Activated T-cell treated with anti-CD3 and anti-CD28 coated beads, Interleukin-2, amount 50 U/mL, for 24 hours (primary cell): ENCODE results near the gene SRPRA.
"Not testable (repeated sequence)": the region's sequence is repeated elsewhere in the genome, so short reads cannot be mapped to it uniquely, and the experiment has no call there.

Source experiments
- DNase-seq: peaks from one replicate; pipeline ENCODE4 v3.0.0-alpha.2; 2020
- H3K27ac Mint-ChIP-seq: 2 replicates; pipeline ENCODE4 v1.8.0; 2020; ENCODE audit warnings: mild to moderate bottlenecking, mixed read lengths
- H3K27me3 Mint-ChIP-seq: 2 replicates; pipeline ENCODE4 v1.8.0; 2020; ENCODE audit warnings: mixed read lengths
- H3K36me3 Mint-ChIP-seq: 2 replicates; pipeline ENCODE4 v1.8.0; 2020; ENCODE audit warnings: low read depth, mixed read lengths
- H3K4me1 Mint-ChIP-seq: 2 replicates; pipeline ENCODE4 v1.8.0; 2020; ENCODE audit warnings: low read depth, mixed read lengths
- H3K4me3 Mint-ChIP-seq: 2 replicates; pipeline ENCODE4 v1.8.0; 2020; ENCODE audit warnings: mild to moderate bottlenecking, moderate library complexity, mixed read lengths
- H3K9me3 Mint-ChIP-seq: 2 replicates; pipeline ENCODE4 v1.8.0; 2020; ENCODE audit warnings: mixed read lengths

Gene SRPRA, protein sequence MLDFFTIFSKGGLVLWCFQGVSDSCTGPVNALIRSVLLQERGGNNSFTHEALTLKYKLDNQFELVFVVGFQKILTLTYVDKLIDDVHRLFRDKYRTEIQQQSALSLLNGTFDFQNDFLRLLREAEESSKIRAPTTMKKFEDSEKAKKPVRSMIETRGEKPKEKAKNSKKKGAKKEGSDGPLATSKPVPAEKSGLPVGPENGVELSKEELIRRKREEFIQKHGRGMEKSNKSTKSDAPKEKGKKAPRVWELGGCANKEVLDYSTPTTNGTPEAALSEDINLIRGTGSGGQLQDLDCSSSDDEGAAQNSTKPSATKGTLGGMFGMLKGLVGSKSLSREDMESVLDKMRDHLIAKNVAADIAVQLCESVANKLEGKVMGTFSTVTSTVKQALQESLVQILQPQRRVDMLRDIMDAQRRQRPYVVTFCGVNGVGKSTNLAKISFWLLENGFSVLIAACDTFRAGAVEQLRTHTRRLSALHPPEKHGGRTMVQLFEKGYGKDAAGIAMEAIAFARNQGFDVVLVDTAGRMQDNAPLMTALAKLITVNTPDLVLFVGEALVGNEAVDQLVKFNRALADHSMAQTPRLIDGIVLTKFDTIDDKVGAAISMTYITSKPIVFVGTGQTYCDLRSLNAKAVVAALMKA

DNA sequence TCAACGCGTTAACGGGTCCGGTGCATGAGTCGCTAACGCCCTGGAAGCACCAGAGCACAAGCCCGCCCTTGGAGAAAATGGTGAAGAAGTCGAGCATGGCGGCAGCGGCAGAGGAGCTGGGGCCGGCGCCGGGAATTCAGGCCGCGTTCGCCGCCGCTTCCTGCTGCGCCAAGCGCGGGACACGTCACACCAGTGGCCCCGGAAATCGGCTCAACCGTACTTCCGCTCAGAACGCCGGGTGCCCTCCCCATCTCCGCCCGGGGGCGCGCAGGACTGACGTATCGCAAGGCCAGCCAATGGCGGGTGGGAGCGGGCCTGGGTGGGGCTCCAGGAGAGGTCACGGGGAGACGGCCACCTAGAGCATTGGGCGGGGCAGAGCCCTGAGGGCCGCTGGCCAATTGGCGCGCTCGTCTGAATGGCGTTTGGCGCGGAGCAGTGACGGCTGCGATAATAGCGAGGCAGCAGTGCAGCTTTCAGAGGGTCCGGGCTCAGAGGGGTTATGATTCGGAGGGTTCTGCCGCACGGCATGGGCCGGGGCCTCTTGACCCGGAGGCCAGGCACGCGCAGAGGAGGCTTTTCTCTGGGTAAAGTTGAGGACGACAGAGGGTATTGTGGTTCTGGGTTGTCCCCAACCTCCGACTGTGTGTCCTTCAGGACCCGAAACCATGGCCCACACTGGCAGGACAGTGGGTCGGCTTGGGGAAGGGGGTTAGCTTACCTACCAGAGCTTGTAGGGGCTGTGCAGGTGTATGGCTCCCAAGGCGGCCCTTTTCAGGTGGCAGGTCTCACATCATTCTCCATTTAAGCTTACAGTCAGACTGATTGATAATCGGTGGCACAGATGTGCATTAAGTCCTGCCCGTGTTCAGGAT, at the start of gene SRPRA, which contains the start of gene FOXRED1:
Gene SRPRA, minus strand, starts transcription at position 188 of the 872 bp plus-strand sequence. Its CDS starts 91 bp downstream, at position 97.
Gene FOXRED1, plus strand, starts transcription at position 447 of the 872 bp plus-strand sequence. Its CDS starts 53 bp downstream, at position 500.
- peak; percentile 100 for DNase-seq
- Mint-ChIP-seq H3K27ac (peak within 1 kb of the TSS; percentile 96), H3K4me3 (peak within 1 kb of the TSS; percentile 97), H3K27me3 (no peaks in the 10 kb centered on the region), H3K4me1 (peaks cover 43% of the 10 kb centered on the region), H3K36me3 (peaks cover 91% of the 10 kb centered on the region), H3K9me3 (no peaks in the 10 kb centered on the region)

DNA sequence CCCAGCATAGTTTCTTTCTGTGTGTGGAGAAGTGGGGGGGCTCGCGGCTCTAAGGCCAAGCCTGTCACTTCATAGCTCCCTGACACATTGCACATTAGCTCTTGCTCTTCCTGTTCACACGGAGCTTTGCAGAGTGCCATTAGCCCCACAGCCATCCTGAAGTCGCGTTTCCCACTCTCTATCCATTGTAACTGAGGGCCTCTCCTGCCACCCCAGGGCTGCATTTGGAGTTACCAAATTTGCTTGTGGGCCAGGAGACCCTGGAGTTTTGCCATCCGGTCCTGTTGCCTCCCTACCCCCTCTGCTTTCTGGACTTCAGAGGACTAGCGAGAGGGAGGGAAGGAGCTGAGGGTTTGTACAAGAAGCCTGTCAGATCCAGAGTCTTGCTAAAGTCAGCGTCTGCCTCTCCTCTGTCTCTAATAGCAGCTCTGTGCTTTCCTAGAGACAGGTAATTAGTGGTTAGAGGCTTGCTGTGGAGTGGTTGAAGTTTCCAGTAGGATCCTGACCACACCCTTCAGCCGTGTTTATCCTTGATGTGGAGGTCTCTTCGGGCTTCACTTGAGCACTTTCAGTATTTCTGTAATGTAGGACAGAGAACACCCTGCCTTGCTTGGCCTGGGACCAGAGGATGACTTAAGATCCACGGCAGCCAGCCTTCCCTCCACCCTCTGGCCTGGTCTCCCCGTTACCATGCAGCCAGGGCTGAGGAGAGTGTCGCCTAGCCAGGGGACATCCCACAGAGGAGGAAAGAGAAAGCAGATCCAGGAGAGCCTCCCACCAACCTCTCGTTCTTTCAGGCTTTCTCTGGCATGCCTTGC, 49.3 kb upstream of the SRPRA start:
- H3K36me3 Mint-ChIP-seq: peaks cover 52% of the 10 kb centered on the region
- peak; percentile 48 for DNase-seq

DNA sequence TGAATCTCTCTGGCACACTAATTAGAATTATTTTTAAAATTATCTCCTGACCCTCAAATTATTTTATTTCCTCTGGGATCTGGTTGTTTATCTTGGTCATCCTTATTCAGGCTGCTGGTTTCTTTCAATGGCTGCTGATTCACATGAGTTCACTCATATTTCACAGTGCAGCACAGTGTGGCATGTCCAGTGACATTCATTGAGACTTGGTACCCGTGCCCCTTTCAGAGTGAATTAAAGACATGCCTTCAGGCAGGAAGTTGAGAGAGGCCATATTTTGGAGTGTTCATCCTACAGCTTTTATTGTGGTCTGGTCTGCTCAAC, 48.7 kb upstream of the SRPRA start:
- Mint-ChIP-seq H3K4me3 (peak overlapping the region; percentile 28), H3K9me3 (peaks cover 6% of the 10 kb centered on the region), H3K27me3 (no peaks in the 10 kb centered on the region), H3K4me1 (peaks cover 38% of the 10 kb centered on the region), H3K27ac (peak overlapping the region; percentile 91), H3K36me3 (peaks cover 57% of the 10 kb centered on the region)
- DNase-seq: no peak

More for the DNA sequence above, 49.3 kb upstream of the SRPRA start:
- peaks cover 38% of the 10 kb centered on the region for H3K4me1 Mint-ChIP-seq
- peak overlapping the region; percentile 28 for H3K4me3 Mint-ChIP-seq
- no peaks in the 10 kb centered on the region for H3K27me3 Mint-ChIP-seq
- H3K27ac Mint-ChIP-seq: peak overlapping the region; percentile 91
- H3K9me3 Mint-ChIP-seq: peaks cover 6% of the 10 kb centered on the region

DNA sequence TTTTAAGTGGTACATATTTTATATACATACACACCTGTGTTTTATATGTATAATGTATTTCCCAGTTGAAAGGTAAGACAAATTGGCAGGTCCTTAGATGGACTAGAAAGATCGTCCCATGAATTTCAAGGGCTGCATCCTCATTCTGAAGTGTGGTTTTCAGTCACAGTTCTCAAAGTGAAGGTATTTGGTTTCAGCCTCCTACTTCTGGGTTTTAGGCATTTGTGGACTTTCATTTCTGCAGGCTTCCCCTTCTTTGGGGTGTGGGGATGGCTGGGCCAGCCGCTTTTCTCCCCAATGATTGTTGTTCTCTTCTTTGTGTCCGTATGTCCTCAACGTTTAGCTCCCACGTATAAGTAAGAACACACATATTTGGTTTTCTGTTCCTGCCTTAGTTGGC, 45.1 kb upstream of the SRPRA start:
- peaks cover 40% of the 10 kb centered on the region for H3K4me1 Mint-ChIP-seq
- no peak overlapping the region for H3K4me3 Mint-ChIP-seq
- no peaks in the 10 kb centered on the region for H3K27me3 Mint-ChIP-seq
- no peak for DNase-seq
- peaks cover 6% of the 10 kb centered on the region for H3K9me3 Mint-ChIP-seq
- H3K27ac Mint-ChIP-seq: no peak overlapping the region
- H3K36me3 Mint-ChIP-seq: peaks cover 68% of the 10 kb centered on the region

DNA sequence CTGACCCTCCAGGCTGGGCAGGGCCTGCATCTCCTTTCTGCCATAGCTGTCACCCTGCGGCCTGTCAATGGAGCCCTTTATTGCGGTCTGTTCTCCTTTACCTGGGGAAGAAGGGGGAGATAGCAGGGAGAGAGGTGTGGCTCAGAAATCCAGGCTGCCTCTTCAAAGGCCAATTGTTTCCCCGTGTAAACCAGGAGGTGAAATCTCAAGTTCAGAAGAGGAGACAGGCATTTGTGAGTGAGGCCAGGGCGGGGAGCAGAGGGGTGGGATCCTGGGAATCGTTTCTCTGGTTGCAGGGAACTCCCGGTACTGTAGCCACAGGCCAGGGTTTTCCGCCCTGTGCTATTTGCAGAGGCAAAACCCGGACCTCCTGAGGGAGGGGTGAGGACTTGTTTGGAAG, 44.3 kb upstream of the SRPRA start:
- Mint-ChIP-seq H3K27me3 (no peaks in the 10 kb centered on the region), H3K36me3 (peaks cover 73% of the 10 kb centered on the region), H3K27ac (no peak overlapping the region), H3K4me1 (peaks cover 31% of the 10 kb centered on the region), H3K4me3 (no peak overlapping the region), H3K9me3 (peaks cover 6% of the 10 kb centered on the region)
- no peak for DNase-seq

DNA sequence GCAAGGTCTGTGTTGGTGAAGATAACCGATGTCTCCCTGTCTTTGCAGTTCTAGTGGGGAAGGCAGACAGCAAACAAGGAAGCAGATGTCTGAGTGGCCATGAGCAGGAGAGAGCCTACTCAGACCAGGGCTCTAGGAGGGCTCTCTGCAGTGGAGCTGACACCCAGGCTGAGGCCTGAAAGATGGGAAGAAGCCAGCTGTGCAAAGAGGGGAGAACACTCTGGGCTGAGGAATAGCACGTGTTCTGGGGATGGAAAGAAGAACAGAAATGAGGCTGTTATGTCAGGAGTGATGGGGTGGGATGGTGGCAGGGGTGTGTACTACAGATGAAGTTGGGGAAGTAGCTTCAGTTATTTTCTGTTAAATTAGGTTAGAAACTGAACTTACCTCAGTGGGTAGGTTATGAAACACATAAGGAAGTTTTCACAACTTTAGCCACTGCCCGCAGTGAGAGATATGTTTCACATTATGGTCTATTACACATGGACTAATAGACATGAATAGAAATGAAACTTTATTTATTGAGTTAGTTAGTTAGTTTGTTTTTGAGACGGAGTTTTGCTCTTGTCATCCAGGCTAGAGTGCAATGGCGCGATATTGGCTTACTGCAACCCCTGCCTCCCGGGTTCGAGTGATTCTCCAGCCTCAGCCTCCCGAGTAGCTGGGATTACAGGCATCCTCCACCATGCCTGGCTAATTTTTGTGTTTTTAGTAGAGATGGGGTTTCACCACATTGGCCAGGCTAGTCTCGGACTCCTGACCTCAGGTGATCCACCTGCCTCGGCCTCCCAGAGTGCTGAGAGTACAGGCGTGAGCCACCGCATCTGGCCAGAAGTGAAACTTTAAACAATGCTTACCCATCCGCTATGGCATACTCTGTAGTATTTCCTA, 43.0 kb upstream of the SRPRA start:
- DNase-seq: no peak
- no peak overlapping the region for H3K4me3 Mint-ChIP-seq
- peak overlapping the region; percentile 24 for H3K27ac Mint-ChIP-seq
- H3K4me1 Mint-ChIP-seq: peaks cover 30% of the 10 kb centered on the region
- H3K36me3 Mint-ChIP-seq: peaks cover 75% of the 10 kb centered on the region
- H3K9me3 Mint-ChIP-seq: peaks cover 6% of the 10 kb centered on the region
- H3K27me3 Mint-ChIP-seq: no peaks in the 10 kb centered on the region

DNA sequence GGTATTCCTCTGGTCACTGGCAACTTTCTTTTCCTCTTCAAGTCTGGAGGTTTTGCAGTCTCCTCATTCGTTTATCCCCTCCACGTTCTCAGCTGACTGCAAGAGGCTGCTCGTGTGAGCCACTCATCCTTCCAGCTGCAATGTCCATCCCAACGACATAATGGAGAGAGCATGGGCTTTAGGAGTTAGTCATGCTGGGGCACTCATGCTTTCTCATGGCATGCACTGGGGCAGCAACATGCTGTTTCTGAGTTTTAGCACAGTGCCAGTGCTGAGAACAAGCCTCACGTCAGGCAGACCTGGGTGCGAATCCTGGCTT, 42.3 kb upstream of the SRPRA start:
- H3K4me3 Mint-ChIP-seq: no peak overlapping the region
- peaks cover 72% of the 10 kb centered on the region for H3K36me3 Mint-ChIP-seq
- no peaks in the 10 kb centered on the region for H3K27me3 Mint-ChIP-seq
- H3K9me3 Mint-ChIP-seq: peaks cover 6% of the 10 kb centered on the region
- H3K4me1 Mint-ChIP-seq: peaks cover 30% of the 10 kb centered on the region
- DNase-seq: no peak
- H3K27ac Mint-ChIP-seq: no peak overlapping the region

DNA sequence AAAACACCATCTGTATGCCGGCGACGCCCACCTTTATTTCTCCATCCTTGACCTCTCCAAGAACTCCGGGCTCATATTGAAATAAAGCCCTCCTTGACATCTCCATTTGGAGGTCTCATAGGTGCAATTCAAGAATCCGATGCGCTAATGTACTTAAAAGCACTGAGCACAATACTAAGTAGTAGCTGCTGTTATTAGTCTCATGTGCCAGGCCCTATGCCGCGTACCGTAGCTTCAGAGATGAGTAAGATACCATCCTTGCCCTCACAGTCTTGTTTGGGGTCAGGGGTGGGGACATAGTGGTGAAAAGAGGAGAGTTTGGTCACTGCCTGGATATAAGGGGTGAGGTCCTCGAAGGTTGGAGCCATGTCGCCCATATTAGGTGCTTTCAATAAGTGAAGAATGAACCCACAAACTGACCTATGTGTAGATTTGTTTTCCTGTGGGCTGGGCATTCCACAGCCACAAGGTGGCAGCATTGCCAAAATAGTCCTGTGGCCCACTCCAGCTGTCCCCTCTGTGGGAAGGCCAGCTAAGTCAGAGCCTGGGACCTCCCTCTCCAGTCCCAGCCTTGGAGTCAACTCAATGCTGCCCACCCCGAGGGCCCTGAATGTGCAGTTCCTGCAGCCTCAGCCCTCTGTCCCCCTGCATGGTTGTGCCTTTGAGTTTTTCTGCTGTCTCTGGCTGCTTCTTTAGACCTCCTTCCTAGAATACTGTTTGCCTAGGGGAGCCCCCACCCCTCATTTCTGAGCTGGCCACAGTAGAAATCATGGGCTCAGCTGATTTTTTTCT, 41.7 kb upstream of the SRPRA start:
- Mint-ChIP-seq H3K4me3 (no peak overlapping the region), H3K4me1 (peaks cover 33% of the 10 kb centered on the region), H3K27ac (no peak overlapping the region), H3K9me3 (peaks cover 6% of the 10 kb centered on the region), H3K36me3 (peaks cover 71% of the 10 kb centered on the region), H3K27me3 (no peaks in the 10 kb centered on the region)
- DNase-seq: peak; percentile 73

DNA sequence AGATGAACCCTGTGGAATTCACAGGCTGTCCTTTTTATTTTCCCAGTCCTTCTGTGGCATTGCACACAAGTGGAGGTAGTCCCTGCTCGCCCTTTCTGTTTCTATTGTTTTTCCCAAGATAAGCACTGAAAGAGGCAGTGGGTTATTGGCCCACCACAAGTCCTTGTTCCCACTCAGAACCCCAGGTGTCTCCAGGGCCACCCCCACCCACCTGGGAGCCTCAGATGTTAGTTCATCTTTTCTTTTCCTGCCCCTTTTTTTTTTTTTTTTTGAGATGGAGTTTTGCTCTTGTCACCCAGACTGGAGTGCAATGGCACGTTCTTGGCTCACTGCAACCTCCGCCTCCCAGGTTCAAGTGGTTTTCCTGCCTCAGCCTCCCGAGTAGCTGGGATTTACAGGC, 40.1 kb upstream of the SRPRA start:
- Mint-ChIP-seq H3K36me3 (peaks cover 71% of the 10 kb centered on the region), H3K4me1 (peaks cover 39% of the 10 kb centered on the region)
- not testable (repeated sequence) for H3K9me3 Mint-ChIP-seq, H3K27ac Mint-ChIP-seq, H3K27me3 Mint-ChIP-seq, H3K4me3 Mint-ChIP-seq, DNase-seq

DNA sequence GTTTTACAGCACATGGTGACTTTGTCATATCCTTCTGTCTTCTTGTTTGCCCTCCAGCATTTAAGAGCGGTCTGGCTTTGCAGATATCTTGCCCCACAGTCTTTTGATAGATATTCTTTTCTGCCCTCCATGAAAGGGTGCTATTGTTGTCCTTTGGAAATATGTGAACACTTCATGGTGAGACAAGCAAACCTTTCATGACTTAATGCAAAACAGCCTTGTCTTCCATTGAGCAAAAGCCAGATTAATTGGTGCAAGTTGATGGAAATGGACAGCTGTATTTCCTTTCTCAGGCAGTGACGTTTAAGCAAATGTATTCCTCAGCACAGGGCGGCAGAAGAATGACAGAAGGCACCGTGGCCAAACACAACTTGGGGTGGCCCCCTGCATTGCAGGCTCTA, 39.6 kb upstream of the SRPRA start:
- H3K4me1 Mint-ChIP-seq: peaks cover 43% of the 10 kb centered on the region
- no peak overlapping the region for H3K4me3 Mint-ChIP-seq
- DNase-seq: no peak
- no peaks in the 10 kb centered on the region for H3K27me3 Mint-ChIP-seq
- no peaks in the 10 kb centered on the region for H3K9me3 Mint-ChIP-seq
- no peak overlapping the region for H3K27ac Mint-ChIP-seq
- H3K36me3 Mint-ChIP-seq: peaks cover 71% of the 10 kb centered on the region

DNA sequence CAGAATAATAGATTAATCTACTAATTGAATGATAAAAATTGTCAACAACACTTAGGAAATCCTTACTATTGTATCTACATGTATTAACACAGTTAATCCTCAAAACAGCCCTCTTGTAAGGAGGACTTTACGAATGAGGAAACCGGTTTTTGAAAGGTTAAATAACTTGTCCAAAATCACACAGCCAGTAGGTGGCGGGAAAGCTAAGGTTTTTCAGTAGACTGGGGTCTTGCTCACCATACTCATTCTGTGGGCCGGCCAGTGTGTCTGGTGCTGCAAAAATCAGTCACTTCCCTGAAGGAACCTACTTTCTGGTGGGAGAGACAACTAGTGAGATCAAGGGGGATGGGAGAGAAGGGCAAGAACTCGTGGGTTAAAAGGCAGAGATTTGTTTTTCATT, 39.0 kb upstream of the SRPRA start:
- no peak for DNase-seq
- H3K4me1 Mint-ChIP-seq: peaks cover 47% of the 10 kb centered on the region
- peak overlapping the region; percentile 45 for H3K27ac Mint-ChIP-seq
- no peaks in the 10 kb centered on the region for H3K9me3 Mint-ChIP-seq
- H3K36me3 Mint-ChIP-seq: peaks cover 70% of the 10 kb centered on the region
- H3K4me3 Mint-ChIP-seq: no peak overlapping the region
- H3K27me3 Mint-ChIP-seq: no peaks in the 10 kb centered on the region

DNA sequence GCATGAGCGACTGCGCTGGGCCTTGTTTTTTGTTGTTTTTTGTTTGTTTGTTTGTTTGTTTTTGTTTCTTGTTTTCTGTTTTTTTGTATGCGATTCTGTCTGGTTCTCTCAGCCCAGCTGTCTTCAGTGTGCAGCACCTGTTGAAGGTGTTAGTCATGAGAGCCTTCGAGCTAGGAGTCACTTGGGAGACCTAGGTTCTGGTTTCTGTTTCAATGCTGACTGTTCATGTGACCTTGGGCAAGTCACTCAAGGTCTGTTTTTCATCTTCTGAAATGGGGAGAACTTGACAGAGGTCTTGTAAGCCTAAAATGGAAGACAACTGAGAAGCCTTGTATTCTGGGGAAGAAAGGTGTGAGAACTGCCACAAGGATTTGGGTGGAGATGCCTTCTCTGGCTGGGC, 37.0 kb upstream of the SRPRA start:
- H3K4me1 Mint-ChIP-seq: peaks cover 42% of the 10 kb centered on the region

More for the DNA sequence above, 37.0 kb upstream of the SRPRA start:
- no peak for DNase-seq
- no peaks in the 10 kb centered on the region for H3K9me3 Mint-ChIP-seq
- H3K27me3 Mint-ChIP-seq: no peaks in the 10 kb centered on the region
- H3K27ac Mint-ChIP-seq: peak overlapping the region; percentile 89
- H3K4me3 Mint-ChIP-seq: peak overlapping the region; percentile 70
- H3K36me3 Mint-ChIP-seq: peaks cover 67% of the 10 kb centered on the region
